NCI-H187 (cell line): ENCODE measurements around the gene MAGI3.
"Not testable (repeated sequence)": the region's sequence is repeated elsewhere in the genome, so short reads cannot be mapped to it uniquely, and the experiment has no call there.

ENCODE experiments used
- DNase-seq, 2 experiments: peaks; one replicate each; lab custom pipeline; 2025; lab: John Stamatoyannopoulos, UW

MAGI3 gene

DNA sequence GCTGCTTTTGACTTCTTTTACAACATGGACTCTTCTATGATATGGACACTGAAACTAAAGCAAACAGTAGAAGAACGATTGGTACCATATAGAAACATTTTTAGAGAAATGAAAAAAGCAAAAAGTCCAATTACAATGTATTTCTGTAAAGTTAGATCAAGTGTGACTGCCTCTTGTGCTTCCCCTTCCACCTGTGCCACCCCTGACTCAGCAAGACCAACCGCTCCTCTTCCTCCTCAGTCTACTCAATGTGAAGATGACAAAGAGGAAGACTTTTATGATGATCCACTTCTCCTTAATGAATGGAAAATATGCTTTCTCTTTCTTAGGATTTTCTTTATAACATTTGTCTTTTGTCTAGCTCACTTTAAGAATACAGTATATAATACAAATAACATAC lies 302.0 kb downstream of the MAGI3 start:
- DNase-seq, result no peak

DNA sequence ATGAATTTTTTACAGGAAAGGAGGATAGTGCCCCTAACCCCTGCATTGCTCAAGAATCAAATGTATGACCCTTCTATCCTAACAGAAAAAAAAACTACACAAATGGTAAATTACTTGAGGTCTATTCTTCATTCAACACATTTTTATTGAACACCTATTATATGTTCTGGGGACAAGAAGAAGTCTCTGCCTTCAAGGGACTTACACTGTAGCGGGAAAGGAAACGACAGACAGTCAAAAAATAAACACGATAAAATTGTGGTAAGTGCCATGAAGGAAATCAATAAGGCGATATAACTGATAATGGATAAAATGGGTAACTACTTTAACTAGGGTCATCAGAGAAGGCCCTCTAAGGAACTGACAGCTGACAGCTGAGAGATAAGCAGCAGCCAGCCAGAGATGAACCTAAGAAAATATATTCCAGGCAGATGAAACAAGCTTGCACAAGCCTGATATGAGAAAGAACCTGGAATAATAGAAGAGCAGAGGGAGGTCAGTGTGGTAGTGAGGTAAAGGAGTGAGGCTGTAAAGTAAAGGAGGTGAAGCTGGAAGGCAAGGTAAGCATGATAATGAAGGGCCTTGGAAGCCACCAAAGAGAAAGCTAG lies 302.6 kb downstream of the MAGI3 start:
- no peak for DNase-seq

DNA sequence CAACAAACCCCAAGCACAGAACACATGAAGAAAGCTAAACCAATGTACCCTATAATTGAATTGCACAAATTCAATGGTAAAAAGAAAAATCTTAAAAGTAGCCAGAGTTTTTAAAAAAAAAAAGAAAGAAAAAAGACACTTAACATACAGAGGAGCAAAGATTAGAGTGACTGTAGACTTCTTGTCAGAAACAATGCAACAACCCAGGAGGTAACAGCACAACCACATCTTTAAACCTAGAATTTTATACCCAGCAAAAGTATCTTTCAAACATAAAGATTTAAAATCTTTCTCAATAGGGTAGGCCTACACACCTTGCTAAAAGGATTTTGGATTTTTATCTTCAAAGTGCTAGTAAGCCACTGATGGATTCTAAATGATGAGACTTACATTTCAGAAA lies 304.6 kb downstream of the MAGI3 start:
- no peak for DNase-seq

DNA sequence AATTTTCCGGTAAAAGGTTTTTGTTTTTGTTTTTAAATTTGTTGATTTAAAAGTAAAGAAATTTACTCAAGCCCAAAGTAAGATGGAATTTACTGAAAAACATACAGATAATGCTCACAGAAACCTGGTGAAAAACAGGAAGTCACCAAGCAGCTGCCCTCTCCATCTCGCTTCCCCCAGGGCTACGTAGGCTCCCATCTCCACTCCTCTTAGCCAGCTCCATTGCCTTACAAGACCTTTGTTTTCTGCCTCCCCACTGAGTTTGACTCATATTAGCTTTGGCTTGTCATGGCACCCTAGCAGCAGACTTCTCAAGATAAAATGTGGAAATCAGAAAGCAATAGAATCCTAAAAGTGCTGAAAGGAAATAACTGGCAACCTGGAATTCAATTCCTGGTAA lies 311.1 kb downstream of the MAGI3 start:
- DNase-seq, result no peak

DNA sequence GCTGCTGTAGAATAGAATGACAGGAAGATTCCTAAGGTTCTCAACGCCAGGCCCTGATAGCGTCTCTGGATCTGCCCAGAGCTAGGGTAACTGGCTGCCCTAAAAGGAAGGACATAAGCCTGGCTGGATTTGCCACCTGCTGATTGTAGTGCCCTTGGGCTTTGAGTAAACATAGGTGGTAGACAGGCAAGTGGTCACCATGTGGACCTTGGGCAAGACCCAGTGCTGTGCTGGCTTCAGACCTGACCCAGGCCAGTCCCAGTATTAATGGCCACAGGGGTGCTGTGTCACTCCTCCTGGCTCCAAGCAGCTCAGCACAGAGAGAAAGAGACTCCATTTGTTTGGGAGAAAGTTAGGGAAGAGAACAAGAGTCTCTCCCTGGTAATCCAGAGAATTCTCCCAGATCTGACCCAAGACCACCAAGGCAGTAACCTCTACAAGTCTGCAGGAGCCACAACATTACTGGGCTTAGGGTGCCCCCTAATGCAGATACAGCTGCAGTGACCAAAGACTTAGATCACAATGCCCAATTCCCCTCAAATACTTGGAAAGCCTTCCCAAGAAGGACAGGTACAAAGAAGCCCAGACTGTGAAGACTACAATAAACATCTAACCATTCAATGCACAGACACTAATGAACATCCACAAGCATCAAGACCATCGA lies 324.4 kb downstream of the MAGI3 start:
- no peak for DNase-seq

DNA sequence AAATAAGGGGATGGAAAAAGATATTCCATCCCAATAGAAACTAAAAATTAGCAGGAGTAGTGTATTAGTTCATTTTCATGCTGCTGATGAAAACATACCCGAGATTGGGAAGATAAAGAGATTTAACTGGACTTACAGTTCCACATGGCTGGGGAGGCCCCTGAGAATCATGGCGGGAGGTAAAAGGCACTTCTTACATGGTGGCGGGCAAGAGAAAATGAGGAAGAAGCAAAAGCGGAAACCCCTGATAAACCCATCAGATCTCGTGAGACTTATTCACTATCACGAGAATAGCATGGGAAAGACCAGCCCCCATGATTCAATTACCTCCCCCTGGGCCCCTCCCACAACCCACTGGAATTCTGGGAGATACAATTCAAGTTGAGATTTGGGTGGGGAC lies 327.2 kb downstream of the MAGI3 start:
- not testable (repeated sequence) for DNase-seq

DNA sequence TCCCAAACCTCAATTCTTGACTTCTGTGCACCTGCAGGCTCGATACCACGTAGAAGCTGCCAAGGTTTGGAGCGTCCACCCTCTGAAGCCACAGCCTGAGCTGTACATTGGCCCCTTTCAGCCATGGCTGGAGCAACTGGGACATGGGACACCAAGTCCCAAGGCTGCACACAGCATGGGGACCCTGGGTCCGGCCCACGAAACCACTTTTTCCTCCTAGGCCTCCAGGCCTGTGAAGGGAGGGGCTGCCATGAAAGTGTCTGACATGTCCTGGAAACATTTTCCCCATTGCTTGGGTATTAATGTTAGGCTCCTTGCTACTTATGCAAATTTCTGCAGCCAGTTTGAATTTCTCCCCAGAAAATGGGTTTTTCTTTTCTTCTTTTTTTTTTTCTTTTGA lies 328.3 kb downstream of the MAGI3 start:
- not testable (repeated sequence) for DNase-seq

DNA sequence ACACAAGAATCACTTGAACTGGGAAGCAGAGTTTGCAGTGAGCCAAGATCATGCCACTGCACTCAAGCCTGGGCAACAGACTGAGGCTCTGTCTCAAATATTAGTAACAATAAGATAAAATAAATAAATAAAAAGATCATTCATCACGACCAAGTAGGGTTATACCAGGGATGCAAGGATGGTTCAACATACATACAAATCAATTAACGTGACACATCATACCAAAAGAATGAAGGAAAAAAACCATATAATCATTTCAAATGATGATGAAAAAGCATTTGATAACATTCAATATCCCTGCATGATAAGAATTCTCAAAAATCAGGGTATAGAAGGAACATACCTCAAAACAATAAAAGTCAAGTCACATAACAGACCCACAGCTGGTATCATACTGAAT lies 330.7 kb downstream of the MAGI3 start:
- DNase-seq, result no peak

DNA sequence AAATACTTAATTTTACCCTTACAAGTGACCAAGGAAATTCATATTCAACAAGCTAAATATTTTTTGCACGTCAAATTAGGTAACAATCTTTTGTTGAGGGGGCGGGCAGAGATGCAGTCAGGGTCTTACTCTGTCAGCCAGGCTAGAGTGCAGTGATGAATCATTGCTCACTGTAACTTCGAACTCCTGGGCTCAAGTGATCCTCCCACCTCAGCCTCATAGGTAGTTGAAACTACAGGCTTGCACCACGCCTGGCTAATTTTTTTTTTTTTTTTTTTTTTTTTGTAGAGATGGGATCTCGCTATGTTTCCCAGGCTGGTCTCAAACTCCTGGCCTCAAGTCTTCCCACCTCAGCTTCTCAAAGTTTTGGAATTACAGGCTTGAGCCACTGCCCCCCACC lies 342.5 kb downstream of the MAGI3 start:
- DNase-seq, result no peak

DNA sequence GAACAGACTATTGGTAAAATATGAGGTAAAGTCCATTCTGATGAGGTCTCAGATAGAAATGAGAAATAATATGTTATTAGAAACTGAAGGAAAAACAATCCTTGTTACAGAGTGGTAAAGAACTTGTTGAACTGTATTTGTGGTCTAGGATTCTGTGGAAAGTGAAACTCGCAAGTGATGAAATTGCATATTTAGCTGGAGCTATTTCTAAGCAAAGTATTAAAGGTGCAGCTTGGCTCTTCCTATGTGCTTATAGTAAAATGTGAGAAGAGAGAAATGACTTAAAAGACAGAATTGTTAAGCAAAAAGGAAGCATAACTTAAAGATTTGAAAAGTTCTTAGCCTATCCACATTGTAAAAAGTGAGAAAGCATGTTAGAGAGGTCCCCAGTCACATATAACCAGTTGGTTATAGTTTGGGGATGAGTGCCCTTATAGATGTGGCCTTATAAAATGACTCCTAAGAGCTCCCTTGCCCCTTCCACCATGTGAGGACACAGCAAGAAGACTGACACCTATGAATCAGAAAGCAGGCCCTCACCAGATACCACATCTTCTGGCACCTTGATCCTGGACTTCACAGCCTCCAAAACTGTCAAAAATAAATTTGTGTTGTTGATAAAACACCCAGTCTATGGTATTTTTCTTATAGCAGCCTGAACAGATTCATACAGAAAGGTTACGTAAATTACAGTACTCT lies 344.2 kb downstream of the MAGI3 start:
- no peak for DNase-seq
